Effector CD8-positive, alpha-beta T cell (primary cell): Measurements from ENCODE around the gene UIMC1.
"Not testable (repeated sequence)": the region's sequence is repeated elsewhere in the genome, so short reads cannot be mapped to it uniquely, and the experiment has no call there.

Experiments used
- DNase-seq: peaks from one replicate; lab custom pipeline; 2025; lab: John Stamatoyannopoulos, UW

UIMC1 gene

GRCh38 chr5:176883700-176884570 lies 122.6 kb downstream of the UIMC1 start:
- DNase-seq: no peak

GRCh38 chr5:176882567-176882903 lies 124.0 kb downstream of the UIMC1 start:
- DNase-seq: no peak

- no peak for DNase-seq
Observed at GRCh38 chr5:176881816-176882566, 124.6 kb downstream of the UIMC1 start.

GRCh38 chr5:176881021-176881749 lies 125.4 kb downstream of the UIMC1 start:
- no peak for DNase-seq

- no peak for DNase-seq
Observed at GRCh38 chr5:176880366-176881020, 126.1 kb downstream of the UIMC1 start.

- no peak for DNase-seq
Observed at GRCh38 chr5:176879663-176880361, 126.8 kb downstream of the UIMC1 start.

- DNase-seq: no peak
Observed at GRCh38 chr5:176878906-176879662, 127.5 kb downstream of the UIMC1 start.

GRCh38 chr5:176878463-176878862 lies 128.1 kb downstream of the UIMC1 start:
- DNase-seq: no peak

- DNase-seq: no peak
Observed at GRCh38 chr5:176877793-176878331, 128.7 kb downstream of the UIMC1 start.

- DNase-seq: no peak
Observed at GRCh38 chr5:176876506-176877431, 129.8 kb downstream of the UIMC1 start.

- DNase-seq: no peak
Observed at GRCh38 chr5:176875783-176876505, 130.6 kb downstream of the UIMC1 start.

GRCh38 chr5:176875014-176875550 lies 131.5 kb downstream of the UIMC1 start:
- DNase-seq: no peak

GRCh38 chr5:176874198-176874780 lies 132.3 kb downstream of the UIMC1 start:
- no peak for DNase-seq

- DNase-seq: no peak
Observed at GRCh38 chr5:176873541-176874172, 132.9 kb downstream of the UIMC1 start.

GRCh38 chr5:176873011-176873410 lies 133.6 kb downstream of the UIMC1 start:
- not testable (repeated sequence) for DNase-seq

- DNase-seq: not testable (repeated sequence)
Observed at GRCh38 chr5:176872586-176872985, 134.0 kb downstream of the UIMC1 start.

GRCh38 chr5:176870644-176871043 lies 135.9 kb downstream of the UIMC1 start:
- DNase-seq: not testable (repeated sequence)
